ENCODE results near the gene MCF2L. TPM values are rescaled to one million over a fixed set of nuclear protein-coding genes. Genes with fewer than 3 reads are reported as not detected.

MCF2L gene
- total RNA-seq, 4 donors from 2014 or later = 18.3 to 52.6 (median 29.9) TPM

- Histone ChIP-seq H3K4me1 (peaks cover 0 to 14% (median 0%) of the 10 kb centered on the region in 3 donors), H3K27ac (no peak overlapping the region), H3K9me3 (no peaks in the 10 kb centered on the region), H3K36me3 (no peaks in the 10 kb centered on the region), H3K4me3 (no peak overlapping the region), H3K27me3 (peaks cover 57% of the 10 kb centered on the region)
- WGBS, 2 donors (ENCODE audit: low coverage in 1 of 2) = no CpG with 5 or more reads among the region's 16 CpGs
- ATAC-seq = no peak
- TF ChIP-seq POLR2AphosphoS5 (IDR thresholded peaks at IDR 0.05) = no peak
- TF ChIP-seq POLR2A (IDR thresholded peaks at IDR 0.05) = no peak
- TF ChIP-seq CTCF (IDR thresholded peaks at IDR 0.05) = no peak
- TF ChIP-seq EP300 (IDR thresholded peaks at IDR 0.05) = no peak
Observed at GRCh38 chr13:112962911-112963625, 5.9 kb upstream of the MCF2L start.

GRCh38 chr13:112963641-112964040, 5.4 kb upstream of the MCF2L start:
- Histone ChIP-seq H3K4me1 (peaks cover 0 to 14% (median 5%) of the 10 kb centered on the region in 3 donors), H3K4me3 (no peak overlapping the region), H3K27me3 (peaks cover 57% of the 10 kb centered on the region), H3K36me3 (no peaks in the 10 kb centered on the region), H3K27ac (no peak overlapping the region), H3K9me3 (no peaks in the 10 kb centered on the region)
- no peak for TF ChIP-seq POLR2A (IDR thresholded peaks at IDR 0.05)
- TF ChIP-seq CTCF (IDR thresholded peaks at IDR 0.05) = no peak
- WGBS, 2 donors (ENCODE audit: low coverage in 1 of 2) = no CpG with 5 or more reads among the region's 11 CpGs
- ATAC-seq = no peak

GRCh38 chr13:112964971-112965492, 4.0 kb upstream of the MCF2L start:
- peak; percentile 32 for ATAC-seq
- Histone ChIP-seq H3K9me3 (no peaks in the 10 kb centered on the region), H3K27ac (peak overlapping the region in 3 of 4 donors; percentile 42 to 60 (median 46)), H3K27me3 (peaks cover 65% of the 10 kb centered on the region), H3K4me1 (peaks cover 0 to 20% (median 14%) of the 10 kb centered on the region in 3 donors), H3K36me3 (no peaks in the 10 kb centered on the region), H3K4me3 (no peak overlapping the region)
- no peak for TF ChIP-seq POLR2A (IDR thresholded peaks at IDR 0.05)
- TF ChIP-seq EP300 (IDR thresholded peaks at IDR 0.05) = no peak
- TF ChIP-seq CTCF (IDR thresholded peaks at IDR 0.05) = no peak
- no peak for TF ChIP-seq POLR2AphosphoS5 (IDR thresholded peaks at IDR 0.05)
- 0 to 45% methylated on average over 1 to 5 of the region's 12 CpGs for WGBS, 2 donors (ENCODE audit: low coverage in 1 of 2)

- peak overlapping the region in 3 of 4 donors; percentile 42 to 60 (median 46) for H3K27ac ChIP-seq
- no peaks in the 10 kb centered on the region for H3K9me3 ChIP-seq
- H3K4me3 ChIP-seq = no peak overlapping the region
- TF ChIP-seq CTCF (IDR thresholded peaks at IDR 0.05) = no peak
- no peak for TF ChIP-seq POLR2AphosphoS5 (IDR thresholded peaks at IDR 0.05)
- no peak for TF ChIP-seq POLR2A (IDR thresholded peaks at IDR 0.05)
- TF ChIP-seq EP300 (IDR thresholded peaks at IDR 0.05) = no peak
- WGBS, 2 donors (ENCODE audit: low coverage in 1 of 2) = 60 to 80% methylated on average over 1 to 3 of the region's 16 CpGs
- no peak for ATAC-seq
- H3K27me3 ChIP-seq = peaks cover 65% of the 10 kb centered on the region
- peaks cover 0 to 24% (median 14%) of the 10 kb centered on the region in 3 donors for H3K4me1 ChIP-seq
- H3K36me3 ChIP-seq = no peaks in the 10 kb centered on the region
Observed at GRCh38 chr13:112965573-112966115, 3.4 kb upstream of the MCF2L start.
